GM18511 (cell line): ENCODE results near the gene ST6GALNAC2.

Source experiments
- ATAC-seq: cut with Tn5 transposase; IDR thresholded peaks from one replicate; pipeline ENCODE4 v1.9.1; 2021; ENCODE audit warnings: mild to moderate bottlenecking, moderate library complexity; ENCODE audit not compliant: unreplicated experiment

Gene ST6GALNAC2

DNA sequence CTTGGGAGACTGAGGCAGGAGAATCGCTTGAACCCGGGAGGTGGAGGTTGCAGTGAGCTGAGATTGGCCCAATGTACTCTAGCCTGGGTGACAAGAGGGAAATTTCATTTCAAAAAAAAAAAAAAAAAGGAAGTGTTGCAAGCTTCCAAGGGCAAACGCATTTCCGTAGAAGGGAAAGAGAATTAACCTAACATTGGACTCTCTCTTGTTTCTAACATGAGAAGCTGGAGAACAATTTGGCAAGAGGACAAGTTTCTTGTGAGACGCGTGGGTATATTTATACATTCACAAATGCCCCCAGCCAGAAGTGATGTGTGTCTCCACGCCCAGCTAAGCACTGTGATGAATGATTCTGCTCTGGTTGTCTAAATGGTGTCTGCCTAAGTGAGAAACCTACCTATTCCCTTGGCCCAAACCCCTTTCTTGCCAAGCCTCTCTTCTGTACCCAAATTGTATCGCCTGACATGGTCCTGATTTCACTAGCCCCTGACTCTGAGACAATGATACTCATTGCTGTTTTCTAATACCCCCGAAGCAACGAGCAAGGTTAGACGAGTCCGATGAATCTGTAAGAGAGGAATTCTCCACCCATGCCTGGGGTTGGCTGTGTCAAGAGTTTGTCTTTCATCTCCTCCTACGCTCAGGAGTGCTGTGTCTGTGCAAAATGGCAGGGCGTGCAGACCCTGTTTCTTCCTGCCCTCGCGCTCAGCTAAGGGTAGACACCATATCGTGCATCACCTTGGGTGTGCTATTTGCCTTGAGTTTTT lies 14.2 kb upstream of the ST6GALNAC2 start:
- ATAC-seq = no peak

DNA sequence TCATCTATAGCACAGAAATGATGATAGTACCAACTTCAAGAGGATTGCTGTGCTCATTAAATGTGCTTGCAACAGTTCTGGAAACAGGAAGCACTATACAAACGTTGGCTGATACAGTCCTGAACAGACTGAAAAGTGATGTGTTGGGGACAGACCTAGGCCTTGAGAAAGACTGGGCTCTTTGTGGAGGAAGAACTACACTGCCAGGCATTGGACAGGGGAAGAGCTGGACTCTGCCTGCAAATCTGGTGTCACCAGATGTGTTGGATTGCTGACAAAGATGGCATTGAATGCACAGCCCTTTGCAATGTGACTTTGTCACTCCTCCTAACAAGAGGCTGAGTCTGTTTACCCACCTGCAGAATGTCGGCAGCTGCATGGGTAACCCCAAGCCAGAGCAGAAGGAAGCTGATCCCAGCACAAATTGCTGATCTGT lies 12.4 kb upstream of the ST6GALNAC2 start:
- ATAC-seq = no peak

GRCh38 chr17:76597156-76598003 lies 11.7 kb upstream of the ST6GALNAC2 start:
- ATAC-seq = no peak

DNA sequence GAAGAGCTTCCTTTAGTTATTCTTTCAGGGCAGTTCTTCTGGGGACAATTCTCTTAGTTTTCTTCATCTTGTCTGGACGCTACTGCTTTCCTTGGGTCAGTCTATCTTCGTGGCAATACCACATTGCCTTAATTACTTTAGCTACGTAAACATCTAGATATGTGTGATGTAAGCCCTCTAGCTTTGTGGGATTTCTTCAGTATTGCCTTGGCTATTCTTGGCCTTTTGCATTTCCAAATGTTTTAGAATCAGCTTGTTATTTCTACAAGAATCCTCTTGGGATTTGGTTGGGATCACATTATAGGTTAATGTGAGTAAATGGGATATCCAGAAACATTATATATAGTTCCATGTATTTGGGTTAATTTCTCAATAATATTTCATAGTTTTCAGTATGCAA lies 9.0 kb upstream of the ST6GALNAC2 start:
- ATAC-seq = no peak

- no peak for ATAC-seq
Measured at GRCh38 chr17:76593959-76594358, 8.3 kb upstream of the ST6GALNAC2 start.

- no peak for ATAC-seq
Measured at GRCh38 chr17:76593384-76593826, 7.7 kb upstream of the ST6GALNAC2 start.

GRCh38 chr17:76588182-76588581 lies 2.5 kb upstream of the ST6GALNAC2 start:
- ATAC-seq = no peak

- no peak for ATAC-seq
Measured at GRCh38 chr17:76586741-76587487, 1.3 kb upstream of the ST6GALNAC2 start.

GRCh38 chr17:76585033-76585648 lies 519 bp downstream of the ST6GALNAC2 start:
- ATAC-seq = no peak

DNA sequence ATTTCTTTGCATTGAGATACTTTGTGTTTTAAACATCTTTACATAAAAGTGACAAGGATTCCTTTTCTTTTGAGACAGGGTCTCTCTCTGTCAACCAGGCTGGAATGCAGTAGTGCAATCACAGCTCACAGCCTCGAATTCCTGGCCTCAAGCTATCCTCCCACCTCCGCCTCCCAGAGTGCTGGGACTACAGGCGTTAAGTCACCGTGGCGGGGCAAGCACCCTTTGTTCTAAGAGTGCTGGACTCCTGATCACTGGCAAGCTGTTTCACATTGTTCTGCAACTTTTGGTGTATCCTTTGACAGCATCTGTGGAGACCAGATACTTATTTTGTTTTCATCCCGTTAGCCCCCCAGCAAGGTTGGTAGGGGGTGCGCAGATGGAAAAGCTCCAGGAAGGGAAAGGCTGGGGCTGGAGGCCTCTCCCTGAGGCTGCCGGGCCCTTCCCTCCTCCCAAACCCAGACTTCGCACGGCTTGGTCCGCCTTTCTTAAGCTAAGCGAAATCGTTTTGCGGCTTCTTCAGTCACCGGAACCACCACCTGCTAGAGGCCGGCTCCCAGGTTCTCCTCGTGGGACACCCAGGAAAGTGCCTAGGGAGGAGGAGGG lies 1.1 kb downstream of the ST6GALNAC2 start:
- no peak for ATAC-seq

DNA sequence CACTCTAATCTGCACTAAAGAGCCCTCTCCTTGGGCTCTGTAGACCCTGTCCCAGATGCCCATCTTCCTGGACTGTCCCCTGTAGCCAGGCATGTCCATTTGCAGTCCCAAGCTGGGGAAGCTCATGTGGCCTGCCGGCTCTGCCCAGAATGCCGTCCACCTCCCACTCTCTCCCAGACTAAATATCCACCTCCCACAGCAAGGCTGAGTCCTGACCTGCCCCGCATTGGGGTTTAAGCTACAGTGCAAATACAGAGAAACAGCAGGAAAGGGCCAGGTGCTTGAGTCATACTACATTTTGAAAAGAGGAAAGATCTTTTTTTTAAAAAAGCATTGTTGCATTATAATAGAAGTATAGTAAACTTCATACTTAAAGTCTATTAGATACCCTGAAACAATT lies 3.0 kb downstream of the ST6GALNAC2 start:
- ATAC-seq = no peak

DNA sequence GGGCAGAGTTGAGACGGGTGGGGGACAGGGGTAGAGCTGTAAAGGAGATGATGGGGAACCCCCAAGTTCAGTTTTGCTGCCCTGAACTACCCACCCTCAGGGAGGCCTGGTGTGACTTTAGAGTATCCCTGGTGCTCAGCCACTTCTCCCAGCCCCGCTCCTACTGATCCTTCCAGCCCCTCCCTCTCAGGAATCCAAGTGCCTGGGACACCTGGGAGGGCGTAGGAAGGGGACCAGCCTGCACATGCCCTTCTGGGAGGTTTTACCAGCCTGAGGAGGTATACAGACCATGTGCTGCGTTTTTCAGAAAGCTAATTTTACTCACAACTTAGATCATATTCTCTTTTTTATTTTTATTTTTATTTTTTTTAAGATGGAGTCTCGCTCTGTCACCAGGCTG lies 4.1 kb downstream of the ST6GALNAC2 start:
- no peak for ATAC-seq

GRCh38 chr17:76579281-76579680 lies 6.4 kb downstream of the ST6GALNAC2 start:
- ATAC-seq = no peak

GRCh38 chr17:76578376-76578775 lies 7.3 kb downstream of the ST6GALNAC2 start:
- no peak for ATAC-seq

- no peak for ATAC-seq
Measured at GRCh38 chr17:76577876-76578275, 7.8 kb downstream of the ST6GALNAC2 start.

- ATAC-seq = no peak
Measured at GRCh38 chr17:76576189-76576588, 9.5 kb downstream of the ST6GALNAC2 start.

DNA sequence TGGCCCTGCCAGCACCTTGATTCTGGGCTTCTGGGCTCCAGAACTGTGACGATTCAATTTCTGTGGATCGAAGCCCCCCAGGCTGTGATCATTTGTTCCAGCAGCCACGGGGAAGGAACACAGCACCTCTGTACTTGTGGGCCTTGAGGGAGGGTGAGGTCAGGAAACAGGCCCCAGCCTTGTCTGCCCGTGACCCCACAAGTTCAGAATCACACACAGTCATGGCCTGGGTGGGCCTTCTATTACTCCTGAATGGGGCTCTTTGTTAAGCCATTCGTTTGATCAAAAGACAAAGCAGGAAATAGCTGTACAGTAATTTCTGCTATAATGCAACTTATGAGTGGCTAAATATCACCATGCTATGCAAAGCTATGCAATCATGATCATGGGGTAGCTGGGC lies 10.1 kb downstream of the ST6GALNAC2 start:
- no peak for ATAC-seq

GRCh38 chr17:76574166-76574565 lies 11.5 kb downstream of the ST6GALNAC2 start:
- ATAC-seq = no peak

DNA sequence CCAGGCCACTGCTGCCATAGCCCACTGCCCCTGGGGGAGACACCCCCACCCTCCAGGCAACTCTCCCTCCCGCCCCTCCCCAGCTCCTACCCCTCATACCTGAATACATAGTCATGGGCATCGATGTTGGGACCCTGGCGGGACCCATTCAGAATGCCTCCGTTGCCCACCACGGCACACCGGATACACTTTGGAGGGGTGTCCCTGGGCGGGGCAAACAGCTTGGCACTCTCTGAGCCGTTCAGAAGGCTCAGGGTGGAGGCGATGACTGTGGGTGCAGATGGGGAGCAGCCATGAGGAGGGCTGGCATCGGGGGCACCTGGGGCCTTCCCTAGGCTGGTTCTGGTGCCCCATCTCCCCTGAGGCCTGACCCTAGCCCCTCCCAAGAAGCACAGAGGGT lies 12.6 kb downstream of the ST6GALNAC2 start:
- ATAC-seq = no peak

GRCh38 chr17:76572201-76572910 lies 13.3 kb downstream of the ST6GALNAC2 start:
- ATAC-seq = no peak
